HEK293T (cell line): ENCODE data around the gene TCERG1L.

Experiments
- CTCF ChIA-PET: fragments of 350-600 bp; formaldehyde crosslinking; extraction: SDS; loops from one replicate; lab custom pipeline; 2021; ENCODE audit warnings: antibody characterized with exemption, inconsistent platforms; lab: Yijun Ruan, JAX
- POLR2A ChIA-PET: fragments of 350-600 bp; formaldehyde crosslinking; extraction: SDS; loops from one replicate; lab custom pipeline; 2020; ENCODE audit warnings: antibody characterized with exemption, inconsistent platforms; lab: Yijun Ruan, JAX
- DNase-seq: peaks from one replicate; pipeline ENCODE4 v3.0.0; 2012; ENCODE audit warnings: mixed read lengths; ENCODE audit errors: extremely low spot score
- ARNT ChIP-seq: fragments of 450-650 bp; IDR thresholded peaks from 2 replicates; pipeline ENCODE4 v1.6.1; 2017; ENCODE audit warnings: mild to moderate bottlenecking
- BHLHE40 ChIP-seq: fragments of 450-650 bp; IDR thresholded peaks from 2 replicates; pipeline ENCODE4 v1.6.1; 2016; ENCODE audit warnings: mild to moderate bottlenecking, moderate library complexity, borderline replicate concordance
- CTBP1 ChIP-seq: fragments of 450-650 bp; IDR thresholded peaks from 2 replicates; pipeline ENCODE4 v1.6.1; 2016; ENCODE audit warnings: borderline replicate concordance
- ELF4 ChIP-seq: fragments of 450-650 bp; IDR thresholded peaks from 2 replicates; pipeline ENCODE4 v1.6.1; 2017; ENCODE audit warnings: antibody characterized with exemption
- FOXA1 ChIP-seq: fragments of 450-650 bp; IDR thresholded peaks from 2 replicates; pipeline ENCODE4 v1.6.1; 2016; ENCODE audit warnings: mild to moderate bottlenecking
- FOXK2 ChIP-seq: fragments of 450-650 bp; IDR thresholded peaks from 2 replicates; pipeline ENCODE4 v1.6.1; 2016; ENCODE audit warnings: mild to moderate bottlenecking
- FOXM1 ChIP-seq: fragments of 450-650 bp; IDR thresholded peaks from 2 replicates; pipeline ENCODE4 v1.6.1; 2017; ENCODE audit warnings: mild to moderate bottlenecking, borderline replicate concordance
- HDGF ChIP-seq: fragments of 450-650 bp; IDR thresholded peaks from 2 replicates; pipeline ENCODE4 v1.6.1; 2017; ENCODE audit warnings: antibody characterized with exemption, borderline replicate concordance
- L3MBTL2 ChIP-seq: fragments of 450-650 bp; conservative IDR thresholded peaks from 2 replicates; pipeline ENCODE4 v1.6.1; 2016; ENCODE audit warnings: mild to moderate bottlenecking
- LEF1 ChIP-seq: fragments of 450-650 bp; IDR thresholded peaks from 2 replicates; pipeline ENCODE4 v1.6.1; 2017; ENCODE audit warnings: mild to moderate bottlenecking, borderline replicate concordance
- NFRKB ChIP-seq: fragments of 450-650 bp; IDR thresholded peaks from 2 replicates; pipeline ENCODE4 v1.6.1; 2016; ENCODE audit warnings: mild to moderate bottlenecking, moderate library complexity
- PKNOX1 ChIP-seq: fragments of 450-650 bp; IDR thresholded peaks from 2 replicates; pipeline ENCODE4 v1.6.1; 2016
- SP1 ChIP-seq: fragments of 450-650 bp; IDR thresholded peaks from 2 replicates; pipeline ENCODE4 v1.6.1; 2017
- SUZ12 ChIP-seq: fragments of 450-650 bp; IDR thresholded peaks from 2 replicates; pipeline ENCODE4 v1.6.1; 2016; ENCODE audit warnings: mild to moderate bottlenecking
- TARDBP ChIP-seq: fragments of 450-650 bp; IDR thresholded peaks from 2 replicates; pipeline ENCODE4 v1.6.1; 2016
- ZNF384 ChIP-seq: fragments of 450-650 bp; IDR thresholded peaks from 2 replicates; pipeline ENCODE4 v1.6.1; 2016

Gene TCERG1L

GRCh38 chr10:131148270-131148669 is 163.3 kb downstream of the TCERG1L start:
- ChIA-PET POLR2A (no interaction called here), CTCF (no interaction called here)
- TF ChIP-seq SP1, result no peak
- TF ChIP-seq FOXK2, result no peak
- TF ChIP-seq ZNF384, result no peak
- no peak for TF ChIP-seq NFRKB
- no peak for TF ChIP-seq ELF4
- no peak for TF ChIP-seq FOXM1
- no peak for TF ChIP-seq FOXA1
- no peak for TF ChIP-seq LEF1
- no peak for DNase-seq

GRCh38 chr10:131147301-131147975 is 164.1 kb downstream of the TCERG1L start:
- TF ChIP-seq PKNOX1 (no peak), SP1 (no peak), ELF4 (no peak), L3MBTL2 (no peak), CTBP1 (no peak), NFRKB (no peak), ZNF384 (no peak), BHLHE40 (no peak), FOXK2 (no peak), SUZ12 (no peak), LEF1 (no peak), FOXM1 (no peak), HDGF (no peak), TARDBP (no peak), FOXA1 (no peak), ARNT (no peak)
- DNase-seq, result no peak
- ChIA-PET POLR2A (no interaction called here), CTCF (no interaction called here)

- POLR2A ChIA-PET, result no interaction called here
- CTCF ChIA-PET, result no interaction called here
- no peak for TF ChIP-seq ARNT
- DNase-seq, result no peak
Observed at GRCh38 chr10:131146790-131147189, 164.7 kb downstream of the TCERG1L start.

- TF ChIP-seq TARDBP (no peak), ARNT (no peak), PKNOX1 (no peak), FOXM1 (no peak), SUZ12 (no peak), L3MBTL2 (no peak), SP1 (no peak), ELF4 (no peak), HDGF (no peak), NFRKB (no peak), BHLHE40 (no peak), FOXK2 (no peak), ZNF384 (no peak), CTBP1 (no peak), LEF1 (no peak), FOXA1 (no peak)
- ChIA-PET POLR2A (no interaction called here), CTCF (no interaction called here)
- DNase-seq, result no peak
Observed at GRCh38 chr10:131145756-131146155, 165.8 kb downstream of the TCERG1L start.

GRCh38 chr10:131144711-131145375 is 166.7 kb downstream of the TCERG1L start:
- DNase-seq, result no peak
- ChIA-PET CTCF (no interaction called here), POLR2A (no interaction called here)
- TF ChIP-seq PKNOX1, result no peak
- TF ChIP-seq L3MBTL2, result no peak
- TF ChIP-seq FOXA1, result no peak
- no peak for TF ChIP-seq ZNF384
- TF ChIP-seq ELF4, result no peak
- TF ChIP-seq FOXK2, result no peak
- no peak for TF ChIP-seq HDGF
- no peak for TF ChIP-seq TARDBP
- no peak for TF ChIP-seq SUZ12
- no peak for TF ChIP-seq ARNT
- no peak for TF ChIP-seq BHLHE40
- TF ChIP-seq CTBP1, result no peak
- no peak for TF ChIP-seq FOXM1
- no peak for TF ChIP-seq NFRKB
- no peak for TF ChIP-seq LEF1
- no peak for TF ChIP-seq SP1

GRCh38 chr10:131144196-131144595 is 167.3 kb downstream of the TCERG1L start:
- TF ChIP-seq TARDBP, result no peak
- no peak for TF ChIP-seq HDGF
- TF ChIP-seq FOXK2, result no peak
- no peak for TF ChIP-seq PKNOX1
- TF ChIP-seq FOXA1, result no peak
- no peak for TF ChIP-seq ZNF384
- TF ChIP-seq NFRKB, result no peak
- TF ChIP-seq ELF4, result no peak
- no peak for TF ChIP-seq BHLHE40
- no peak for TF ChIP-seq ARNT
- no peak for TF ChIP-seq LEF1
- TF ChIP-seq L3MBTL2, result no peak
- ChIA-PET POLR2A (no interaction called here), CTCF (no interaction called here)
- no peak for DNase-seq
